Gastrocnemius medialis (tissue), 4 donors: ENCODE data around the gene CHAMP1. TPM values are rescaled to one million over a fixed set of nuclear protein-coding genes. Genes with fewer than 3 reads are reported as not detected.

Experiments used
- microRNA-seq, 2 donors: library from miRNA; unstranded; fragments of <30 nt; microRNA quantifications; one replicate each; pipeline ENCODE4, GENCODE V29; 2016; ENCODE audit warnings: borderline replicate concordance in 2 of 2
- total RNA-seq, 4 donors: library from RNA; depleted of rRNA; stranded (reverse); fragments of >200 nt; gene quantifications; one replicate each; pipeline versions ENCODE4 v1.1.0 to v1.2.3, GENCODE V29; 2016

Gene CHAMP1
- total RNA-seq, 4 donors from 2014 or later, result 18.2 to 20.3 (median 19.8) TPM

Small RNAs within 50 kb of the gene (microRNA-seq; reads per million reads assigned to microRNA genes)
- gene MIR4502, result 0 reads per million in 2 donors

Other genes with a start within 250 kb of the CHAMP1 start
- 10 to 100 TPM in 2 of 4 donors, 1 to 10 TPM in 2; 3.4 to 22.2 (median 10.8) TPM for gene RASA3, start 181.9 kb upstream of the CHAMP1 start, total RNA-seq
- not detected for gene CFAP97D2, start 135.2 kb upstream of the CHAMP1 start, total RNA-seq
- 10 to 100 TPM; 18.5 to 22.2 (median 20.5) TPM for gene CDC16, start 79.6 kb upstream of the CHAMP1 start, total RNA-seq
- 10 to 100 TPM in 3 of 4 donors, 1 to 10 TPM in 1; 9.1 to 43.9 (median 24.0) TPM for gene UPF3A, start 32.9 kb upstream of the CHAMP1 start, total RNA-seq